Measurements from ENCODE around the gene P2RX6. TPM values are rescaled to one million over a fixed set of nuclear protein-coding genes. Genes with fewer than 3 reads are reported as not detected.

Gene P2RX6
- total and polyA plus RNA-seq, 2 donors (not counting 3 experiments of a cell fraction or from before 2014, with no cell fraction given), result 0.06 TPM; not detected in 1

DNA sequence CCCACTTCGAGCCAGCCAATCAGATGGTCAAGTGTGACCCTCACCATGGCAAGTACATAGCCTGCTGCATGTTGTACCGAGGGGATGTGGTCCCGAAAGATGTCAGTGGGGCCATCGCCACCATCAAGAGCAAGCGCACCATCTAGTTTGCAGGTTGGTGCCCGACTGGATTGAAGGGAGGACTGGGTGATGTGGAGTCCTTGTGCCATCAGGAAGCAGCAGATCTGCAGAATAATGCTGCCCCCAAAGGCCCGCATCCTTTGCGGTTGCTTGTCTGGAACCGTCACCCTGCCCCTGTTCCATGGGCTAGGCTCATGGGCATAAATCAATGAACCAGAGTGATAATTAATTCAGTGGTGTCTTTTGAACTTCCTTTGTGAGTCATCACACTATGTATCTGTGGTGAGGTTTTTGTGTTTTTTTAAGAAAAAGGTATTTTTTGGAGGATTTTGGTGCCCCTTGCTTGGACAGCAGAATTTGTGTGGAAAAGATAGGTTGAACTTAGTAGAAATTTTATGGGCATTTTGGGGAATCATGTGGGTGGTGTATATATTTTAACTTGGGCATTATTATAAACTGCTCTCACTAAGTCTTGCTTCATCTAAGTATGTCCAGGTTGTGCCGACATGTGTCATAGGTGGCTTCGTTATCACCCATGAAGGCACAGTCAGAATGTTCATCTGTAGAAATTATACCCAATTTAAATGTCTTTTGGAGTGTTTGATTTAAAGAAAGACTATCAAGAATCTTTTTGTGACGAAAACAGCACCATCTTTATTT is 53.1 kb downstream of the P2RX6 start:
- H3K4me3 ChIP-seq (replicated peaks in 1 of 3; ENCODE audit: insufficient read depth in 1 of 3, low read depth in 1 of 3, low read length in 3 of 3), result no peak overlapping the region
- no peak overlapping the region for H3K9ac ChIP-seq (replicated peaks; ENCODE audit: extremely low read depth, insufficient read depth, low read length)
- DNase-seq (ENCODE audit: low read depth, low spot score) (no peak), FAIRE-seq (no peak)
- H2AFZ ChIP-seq (ENCODE audit: low read depth, low read length), result no peak overlapping the region
- H3K27ac ChIP-seq (ENCODE audit: insufficient read depth, low read depth, low read length), result no peak overlapping the region
- POLR2A ChIA-PET, result no interaction called here
- no peaks in the 10 kb centered on the region for H3K27me3 ChIP-seq (ENCODE audit: control insufficient read depth in 2 of 2, insufficient read depth in 2 of 2, low read length in 2 of 2)
- dilution Hi-C loops (cut with MboI; ENCODE audit: extremely low pct_ligation_motif_present, low sequenced_read_pairs), result no loop called here
- H3K9me1 ChIP-seq (replicated peaks; ENCODE audit: control insufficient read depth, extremely low read depth, insufficient read depth, low read length), result no peaks in the 10 kb centered on the region
- no peaks in the 10 kb centered on the region for H3K9me3 ChIP-seq (replicated peaks; ENCODE audit: control insufficient read depth, insufficient read depth, low read length)
- no peaks in the 10 kb centered on the region for H4K20me1 ChIP-seq (replicated peaks; ENCODE audit: control insufficient read depth, extremely low read depth, insufficient read depth, low read length)
- no TSS peak for BruUV-seq (replicated peaks)
- no peaks in the 10 kb centered on the region for H3K36me3 ChIP-seq (ENCODE audit: control insufficient read depth in 2 of 2, extremely low read depth in 1 of 2, insufficient read depth in 2 of 2, low read length in 2 of 2)
- H3K4me2 ChIP-seq (ENCODE audit: insufficient read depth, low read length), result no peak overlapping the region
- intact Hi-C loops (cut with micrococcal nuclease), result no loop called here
- TF ChIP-seq MYC (IDR thresholded peaks at IDR 0.05; ENCODE audit: low read depth, low read length) (no peak), MAX (IDR thresholded peaks at IDR 0.05; ENCODE audit: insufficient read depth, insufficient read length) (no peak), JUN (IDR thresholded peaks at IDR 0.05; ENCODE audit: borderline replicate concordance, insufficient read depth, insufficient read length, low read depth) (no peak), CTCF (IDR thresholded peaks at IDR 0.05; ENCODE audit: extremely low read depth in 1 of 2, insufficient read depth in 1 of 2, low read depth in 1 of 2, low read length in 2 of 2) (no peak), GATA2 (IDR thresholded peaks at IDR 0.05; ENCODE audit: insufficient read depth, insufficient read length, low read depth, low read length) (no peak), FOS (IDR thresholded peaks at IDR 0.05; ENCODE audit: borderline replicate concordance, insufficient read depth, low read length) (no peak), POLR2AphosphoS5 (IDR thresholded peaks at IDR 0.05; ENCODE audit: insufficient read depth, low read depth, low read length) (no peak), POLR2A (IDR thresholded peaks at IDR 0.05; ENCODE audit: low read depth, low read length) (no peak), EZH2 (IDR thresholded peaks at IDR 0.05; ENCODE audit: borderline replicate concordance, low read depth, low read length, severe bottlenecking) (no peak)
- CTCF ChIA-PET, result no interaction called here
- H3K4me1 ChIP-seq (ENCODE audit: control insufficient read depth, extremely low read depth, insufficient read depth, low read length), result no peaks in the 10 kb centered on the region
- no peaks in the 10 kb centered on the region for H3K79me2 ChIP-seq (ENCODE audit: control insufficient read depth, insufficient read depth, low read length)

All from endothelial cell of umbilical vein (primary cell).